Epithelial cell of alveolus of lung (primary cell): Measurements from ENCODE around the gene SPATA2L. TPM values are rescaled to one million over a fixed set of nuclear protein-coding genes. Genes with fewer than 3 reads are reported as not detected.

Experiments
- total RNA-seq: library from RNA; depleted of rRNA; stranded (reverse); fragments of >200 nt; gene quantifications from 2 replicates; pipeline ENCODE4 v1.2.1, GENCODE V29; 2015

Gene SPATA2L, protein sequence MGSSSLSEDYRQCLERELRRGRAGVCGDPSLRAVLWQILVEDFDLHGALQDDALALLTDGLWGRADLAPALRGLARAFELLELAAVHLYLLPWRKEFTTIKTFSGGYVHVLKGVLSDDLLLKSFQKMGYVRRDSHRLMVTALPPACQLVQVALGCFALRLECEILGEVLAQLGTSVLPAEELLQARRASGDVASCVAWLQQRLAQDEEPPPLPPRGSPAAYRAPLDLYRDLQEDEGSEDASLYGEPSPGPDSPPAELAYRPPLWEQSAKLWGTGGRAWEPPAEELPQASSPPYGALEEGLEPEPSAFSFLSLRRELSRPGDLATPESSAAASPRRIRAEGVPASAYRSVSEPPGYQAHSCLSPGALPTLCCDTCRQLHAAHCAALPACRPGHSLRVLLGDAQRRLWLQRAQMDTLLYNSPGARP
- 10.4 and 20.0 TPM in 2 replicates for total RNA-seq

DNA sequence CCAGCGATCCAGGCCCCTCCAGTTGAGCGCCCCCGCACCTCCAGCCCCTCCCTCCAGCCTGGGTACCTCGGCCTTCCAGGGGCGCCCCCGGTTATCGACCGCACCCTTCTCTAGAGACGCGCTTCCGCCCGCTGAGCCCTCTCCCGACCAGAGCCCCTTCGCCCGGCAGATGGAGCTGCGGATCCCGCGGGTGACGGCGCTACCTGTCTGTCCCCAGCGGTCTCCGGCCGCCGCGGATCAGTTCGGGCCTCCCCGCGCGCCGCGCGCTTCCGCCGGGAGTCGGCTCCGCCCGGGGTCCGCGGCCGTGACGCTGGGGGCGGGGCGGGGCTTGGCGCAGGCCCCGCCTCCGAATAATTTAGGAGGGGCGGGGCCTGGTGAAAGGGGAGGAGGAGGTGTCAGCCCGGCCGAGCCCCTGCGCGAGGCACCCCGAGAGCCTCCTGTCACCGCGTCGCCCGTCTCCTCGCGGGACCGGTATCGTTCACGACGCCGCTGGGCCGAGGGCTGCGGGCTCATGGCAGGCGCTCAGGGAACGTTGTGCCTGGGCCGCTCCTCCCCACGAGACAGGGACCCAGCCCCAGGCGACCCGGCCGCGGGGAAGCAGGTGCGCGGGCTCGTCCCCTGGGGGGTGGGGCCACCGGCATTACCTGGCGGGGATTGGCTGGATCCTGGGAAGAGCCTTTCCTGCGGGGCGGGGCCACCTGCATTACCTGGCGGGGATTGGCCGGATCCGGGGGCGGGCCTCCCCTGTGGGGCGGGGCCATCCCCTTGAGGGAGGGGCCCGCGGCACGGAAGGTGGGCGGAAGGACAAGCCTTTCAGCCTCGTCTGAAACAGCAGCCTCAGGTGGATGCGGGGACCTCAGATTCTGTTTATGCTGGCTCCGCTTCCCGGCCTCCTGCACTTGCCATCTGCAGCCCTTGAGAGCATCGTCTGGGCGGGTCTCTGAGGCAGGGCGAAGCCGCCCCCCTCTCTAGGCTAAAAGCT is at the start of gene SPATA2L:
Gene SPATA2L, minus strand, starts transcription at position 281 of the 982 bp plus-strand sequence. CDS start 473 bp downstream, outside the sequence.

DNA sequence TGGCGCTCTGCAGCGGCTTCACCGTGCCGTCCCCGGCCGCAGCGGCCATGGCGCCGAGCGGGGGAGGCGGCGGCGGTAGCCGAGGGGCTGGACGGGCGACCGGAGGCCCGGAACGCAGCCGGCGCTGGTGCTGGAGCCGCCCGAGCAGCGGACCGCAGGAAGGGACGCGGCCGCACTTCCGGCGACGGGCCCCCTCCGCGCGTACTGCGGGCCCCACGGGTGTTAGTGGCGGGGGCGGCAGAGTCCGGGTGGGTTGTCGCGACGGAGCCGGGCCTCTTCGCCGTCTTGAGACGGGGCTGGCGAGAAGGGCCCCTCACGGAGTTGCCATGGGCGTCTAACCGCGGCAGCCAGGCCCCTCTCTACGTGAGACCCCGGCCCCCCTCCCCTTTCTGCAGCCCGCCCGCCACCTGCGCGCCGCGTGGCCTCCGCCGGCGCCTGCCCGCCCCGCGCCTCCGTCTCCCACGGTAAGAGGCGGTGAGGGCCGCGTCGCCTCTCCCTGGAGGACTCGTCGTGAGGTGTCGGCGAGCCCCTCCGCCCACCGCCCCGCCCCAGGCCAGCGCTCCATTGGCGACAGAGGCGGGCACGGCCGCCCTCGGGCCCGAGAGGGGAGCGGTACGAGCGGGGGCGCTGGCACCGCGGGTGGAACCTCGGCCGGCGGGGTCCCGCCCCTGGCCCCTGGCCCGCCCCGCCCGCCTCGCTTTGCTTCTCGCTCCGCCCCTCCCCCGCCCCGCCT is 19.5 kb upstream of the SPATA2L start, which contains the start of the genes VPS9D1 and ZNF276:
Gene VPS9D1, minus strand, starts transcription at position 86 of the 733 bp plus-strand sequence. Its CDS starts 37 bp downstream, at position 49.
Gene ZNF276, plus strand, starts transcription at position 725 of the 733 bp plus-strand sequence. CDS start 104 bp downstream, outside the sequence.

DNA sequence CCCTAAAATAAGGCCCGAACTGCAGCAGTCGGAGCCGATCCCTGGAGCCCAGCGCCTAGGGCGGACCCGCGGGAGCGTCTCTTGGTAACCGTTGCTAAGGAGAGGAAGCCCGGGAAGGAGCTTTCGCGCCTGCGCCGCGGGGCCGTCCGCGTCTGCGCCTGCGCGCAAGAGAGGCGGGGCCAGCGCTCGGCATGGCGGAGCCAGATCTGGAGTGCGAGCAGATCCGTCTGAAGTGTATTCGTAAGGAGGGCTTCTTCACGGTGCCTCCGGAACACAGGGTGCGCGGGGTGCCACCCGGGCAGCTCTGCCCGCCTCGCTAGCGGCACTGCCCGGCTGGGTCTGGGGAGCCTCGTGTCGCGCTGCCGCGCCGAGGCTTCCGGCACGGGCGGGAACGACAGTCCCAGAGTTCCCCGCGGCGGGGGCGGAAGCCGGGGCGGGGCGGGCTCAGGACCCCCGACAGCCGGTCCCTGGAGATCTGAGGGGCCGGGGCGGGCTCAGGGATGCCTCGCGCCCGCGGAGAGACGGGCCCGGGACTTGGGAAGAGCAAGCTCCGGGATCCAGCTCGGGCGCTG is 14.9 kb downstream of the SPATA2L start, which contains the start of gene CDK10:
Gene CDK10, plus strand, starts transcription at position 170 of the 572 bp plus-strand sequence. Its CDS starts 22 bp downstream, at position 192.

DNA sequence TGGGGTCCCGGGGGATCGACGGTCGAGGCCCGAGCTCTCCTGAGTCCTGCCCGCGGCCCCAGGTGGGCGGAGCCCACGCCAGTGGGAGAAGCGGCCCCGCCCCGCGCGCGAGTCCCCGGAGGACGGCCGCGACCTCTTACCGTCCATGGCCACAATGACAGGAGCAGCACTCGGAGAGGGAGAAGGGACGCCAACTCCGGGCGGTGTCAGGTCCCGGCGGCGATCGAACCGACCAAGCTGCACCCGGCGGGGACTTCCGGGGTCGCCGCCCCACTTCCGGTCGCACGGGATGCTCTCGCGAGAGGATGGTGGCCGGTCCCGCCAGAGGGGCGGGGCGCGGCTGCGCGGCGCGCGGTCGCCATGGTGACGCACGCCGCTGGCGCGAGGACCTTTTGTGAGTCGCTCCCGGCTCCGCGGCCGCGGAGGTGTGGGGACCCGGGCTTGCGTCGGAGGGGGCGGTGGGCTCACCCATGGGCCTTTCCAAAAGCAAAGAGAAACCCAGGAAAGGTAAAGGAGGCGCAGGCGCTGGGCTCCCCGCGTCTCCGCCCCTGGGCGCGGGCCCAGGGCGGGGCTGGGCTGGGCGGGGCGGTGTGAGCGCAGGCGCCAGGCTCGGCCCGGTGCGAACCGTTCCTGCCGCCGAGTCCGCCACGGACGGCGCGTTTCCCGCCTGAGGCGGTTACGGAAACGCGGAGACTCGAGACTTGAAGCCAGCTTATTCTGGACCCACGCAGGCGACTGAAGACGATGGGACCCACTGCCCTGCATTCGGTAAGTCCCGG is 43.9 kb downstream of the SPATA2L start, which contains the start of the genes CHMP1A and SPATA33:
Gene CHMP1A, minus strand, starts transcription at position 267 of the 779 bp plus-strand sequence. Its CDS starts 120 bp downstream, at position 147.
Gene SPATA33, plus strand, starts transcription at position 395 of the 779 bp plus-strand sequence. Its CDS starts 76 bp downstream, at position 471.

Other genes with a start within 250 kb of the SPATA2L start
- gene ANKRD11, start 211.1 kb downstream of the SPATA2L start, total RNA-seq, result 59.1 and 108 TPM in 2 replicates
- gene SPG7, start 193.3 kb downstream of the SPATA2L start, total RNA-seq, result 71.8 and 85.9 TPM in 2 replicates
- gene RPL13, start 141.0 kb downstream of the SPATA2L start, total RNA-seq, result 9,540 and 18,030 TPM in 2 replicates
- 20.0 and 46.3 TPM in 2 replicates for gene CPNE7, start 125.9 kb downstream of the SPATA2L start, total RNA-seq
- 0.26 and 6.7 TPM in 2 replicates for gene DPEP1, start 88.1 kb downstream of the SPATA2L start, total RNA-seq
- gene CHMP1A, start 44.0 kb downstream of the SPATA2L start, total RNA-seq, result 95.1 and 158 TPM in 2 replicates
- gene SPATA33, start 43.9 kb downstream of the SPATA2L start, total RNA-seq, result 2.3 and 3.7 TPM in 2 replicates
- 32.7 and 46.1 TPM in 2 replicates for gene CDK10, start 15.0 kb downstream of the SPATA2L start, total RNA-seq
- 8.7 and 11.3 TPM in 2 replicates for gene VPS9D1, start 19.2 kb upstream of the SPATA2L start, total RNA-seq
- gene ZNF276, start 19.8 kb upstream of the SPATA2L start, total RNA-seq, result 5.7 and 27.6 TPM in 2 replicates
- gene FANCA, start 114.9 kb upstream of the SPATA2L start, total RNA-seq, result 11.3 and 11.6 TPM in 2 replicates
- 0.78 and 1.3 TPM in 2 replicates for gene SPIRE2, start 126.8 kb upstream of the SPATA2L start, total RNA-seq
- 146 and 211 TPM in 2 replicates for gene TCF25, start 171.9 kb upstream of the SPATA2L start, total RNA-seq
- 4.9 and 6.6 TPM in 2 replicates for gene MC1R, start 217.2 kb upstream of the SPATA2L start, total RNA-seq
- 83.7 and 231 TPM in 2 replicates for gene TUBB3, start 221.6 kb upstream of the SPATA2L start, total RNA-seq
- gene DEF8, start 247.1 kb upstream of the SPATA2L start, total RNA-seq, result 104 and 110 TPM in 2 replicates